ENCODE results near the gene NCAM2. TPM values are rescaled to one million over a fixed set of nuclear protein-coding genes. Genes with fewer than 3 reads are reported as not detected.

NCAM2 gene
- total and polyA plus RNA-seq, 2 of the 4 experiments (the other 2 are of a cell fraction) = 2.7 to 5.0 TPM

- Histone ChIP-seq H3K14ac (replicated peaks; ENCODE audit: low read depth, low read length) (no peak overlapping the region), H2BK20ac (ENCODE audit: low read depth, low read length) (no peak overlapping the region), H3K56ac (ENCODE audit: extremely low read depth, insufficient read depth, low read length) (no peak overlapping the region), H3K79me1 (ENCODE audit: low read depth in 1 of 2, low read length in 2 of 2) (no peaks in the 10 kb centered on the region), H3K9me1 (ENCODE audit: insufficient read depth, low read length) (no peaks in the 10 kb centered on the region), H3K4me1 (ENCODE audit: control insufficient read depth, insufficient read depth, low read length) (no peaks in the 10 kb centered on the region), H3K27ac (ENCODE audit: insufficient read depth, low read length) (no peak overlapping the region), H3K4me3 (ENCODE audit: insufficient read depth, low read depth, low read length) (no peak overlapping the region), H3K18ac (ENCODE audit: low read depth, low read length) (no peak overlapping the region), H4K5ac (ENCODE audit: low read depth, low read length) (no peak overlapping the region), H3K9ac (ENCODE audit: low read depth, low read length) (no peak overlapping the region), H4K8ac (ENCODE audit: low read depth in 2 of 2, low read length in 2 of 2) (no peak overlapping the region), H3K4me2 (ENCODE audit: low read depth, low read length) (no peak overlapping the region), H2BK120ac (ENCODE audit: low read depth, low read length) (no peak overlapping the region), H2AK9ac (replicated peaks; ENCODE audit: low read depth, low read length, poor library complexity) (no peak overlapping the region), H3K36me3 (ENCODE audit: control insufficient read depth, insufficient read depth, low read length) (no peaks in the 10 kb centered on the region), H3K23ac (ENCODE audit: low read depth, low read length) (no peak overlapping the region), H3K4ac (ENCODE audit: low read depth, low read length) (no peak overlapping the region), H3K27me3 (ENCODE audit: control insufficient read depth, insufficient read depth, low read length) (no peaks in the 10 kb centered on the region), H3K9me3 (ENCODE audit: control insufficient read depth, insufficient read depth, low read length) (no peaks in the 10 kb centered on the region), H4K91ac (ENCODE audit: insufficient read depth, low read depth, low read length) (no peak overlapping the region), H2BK15ac (ENCODE audit: low read depth, low read length) (no peak overlapping the region), H4K20me1 (ENCODE audit: insufficient read depth, low read length) (no peaks in the 10 kb centered on the region), H2BK5ac (ENCODE audit: low read depth, low read length, poor library complexity, severe bottlenecking) (no peak overlapping the region), H2AK5ac (ENCODE audit: low read depth, low read length) (no peak overlapping the region), H2AFZ (replicated peaks; ENCODE audit: low read length, poor library complexity) (no peak overlapping the region)
- in situ Hi-C loops (cut with MboI; ENCODE audit: low sequenced_read_pairs) (no loop called here), dilution Hi-C loops (cut with HindIII; ENCODE audit: low sequenced_read_pairs, unreplicated experiment) (no loop called here), intact Hi-C loops (cut with micrococcal nuclease) (no loop called here)
- DNase-seq (no peak), ATAC-seq (ENCODE audit: low read depth) (no peak)
- CTCF ChIA-PET = no interaction called here
- POLR2A ChIA-PET (ENCODE audit: unreplicated experiment) = no interaction called here
- no CpG with 5 or more reads among the region's 1 CpG for WGBS, 2 experiments (ENCODE audit: extremely low coverage in 2 of 2, insufficient read length in 1 of 2)
- BruUV-seq (replicated peaks) = no TSS peak
- TF ChIP-seq MAFK (IDR thresholded peaks at IDR 0.05; ENCODE audit: low read depth, low read length) = no peak
- no peak for TF ChIP-seq CEBPB (IDR thresholded peaks at IDR 0.05; ENCODE audit: low read depth, low read length)
- no peak for TF ChIP-seq SMC3 (IDR thresholded peaks at IDR 0.05; ENCODE audit: low read depth, low read length)
- TF ChIP-seq, protein P1, sequence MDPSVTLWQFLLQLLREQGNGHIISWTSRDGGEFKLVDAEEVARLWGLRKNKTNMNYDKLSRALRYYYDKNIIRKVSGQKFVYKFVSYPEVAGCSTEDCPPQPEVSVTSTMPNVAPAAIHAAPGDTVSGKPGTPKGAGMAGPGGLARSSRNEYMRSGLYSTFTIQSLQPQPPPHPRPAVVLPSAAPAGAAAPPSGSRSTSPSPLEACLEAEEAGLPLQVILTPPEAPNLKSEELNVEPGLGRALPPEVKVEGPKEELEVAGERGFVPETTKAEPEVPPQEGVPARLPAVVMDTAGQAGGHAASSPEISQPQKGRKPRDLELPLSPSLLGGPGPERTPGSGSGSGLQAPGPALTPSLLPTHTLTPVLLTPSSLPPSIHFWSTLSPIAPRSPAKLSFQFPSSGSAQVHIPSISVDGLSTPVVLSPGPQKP (IDR thresholded peaks at IDR 0.05; ENCODE audit: borderline replicate concordance, low read depth, low read length) = no peak
- TF ChIP-seq POLR2A (IDR thresholded peaks at IDR 0.05; ENCODE audit: low read depth, low read length) = no peak
Measured at GRCh38 chr21:21434944-21435343, 436.7 kb downstream of the NCAM2 start.
